TTC549 (cell line): ENCODE results near the gene ST6GALNAC3.
"Not testable (repeated sequence)": the region's sequence is repeated elsewhere in the genome, so short reads cannot be mapped to it uniquely, and the experiment has no call there.

Experiments
- FAIRE-seq: peaks from 2 replicates; lab custom pipeline; 2012; peaks lifted over from hg19 to GRCh38; lab: Jason Lieb, UNC

Gene ST6GALNAC3

DNA sequence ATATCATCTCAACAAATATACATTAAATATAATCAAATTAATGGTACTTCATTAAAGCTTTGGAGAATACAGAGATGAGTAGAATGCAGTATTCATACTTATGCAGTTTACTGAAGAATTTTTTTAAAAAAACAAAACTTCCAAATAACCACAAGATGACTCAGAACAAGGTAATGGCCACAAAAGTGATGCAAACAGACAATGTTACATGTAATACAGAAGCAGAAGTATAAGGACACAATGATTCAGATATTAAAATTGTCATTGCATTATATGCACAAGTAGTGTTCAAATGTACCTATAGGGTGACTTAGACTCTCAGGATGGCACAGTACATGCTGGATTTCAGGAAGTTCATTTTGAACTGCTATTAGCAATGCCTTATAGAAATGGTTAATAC lies 565.5 kb downstream of the ST6GALNAC3 start:
- no peak for FAIRE-seq

DNA sequence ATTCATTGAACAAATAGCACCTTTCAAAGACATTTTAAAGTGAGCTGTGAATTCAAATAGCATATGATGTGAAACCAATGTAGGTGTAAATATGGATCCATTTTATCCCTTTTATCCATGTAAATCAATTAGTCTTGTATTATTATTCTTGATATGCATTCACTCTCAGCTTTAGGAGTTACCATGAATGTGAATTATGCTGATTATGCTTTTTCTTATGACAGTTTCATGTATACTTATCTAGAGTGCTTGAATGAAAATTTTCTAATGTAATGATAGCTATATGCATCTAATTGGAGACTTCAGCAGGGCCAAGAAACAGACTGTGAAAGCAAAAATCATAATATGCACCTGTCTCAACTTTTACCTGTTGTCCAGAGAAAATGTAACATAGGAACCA lies 566.2 kb downstream of the ST6GALNAC3 start:
- FAIRE-seq: no peak

DNA sequence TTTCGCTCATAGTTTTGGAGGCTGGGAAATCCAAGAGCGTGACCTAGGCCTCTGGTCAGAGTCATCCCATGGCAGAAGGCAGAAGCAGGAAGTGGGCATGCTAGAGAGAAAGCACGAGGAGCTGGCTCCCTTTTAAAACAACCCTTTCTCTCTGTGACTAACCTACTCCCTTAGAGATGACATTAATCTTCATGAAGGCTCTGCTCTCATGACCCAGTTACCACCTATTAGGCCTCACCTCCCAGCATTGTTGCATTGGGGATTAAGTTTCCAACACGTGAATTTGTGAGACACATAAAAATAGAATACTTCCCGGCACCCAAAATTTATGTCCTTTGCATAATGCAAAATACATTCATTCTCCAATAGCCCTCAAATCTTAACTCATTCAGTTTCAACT lies 569.6 kb downstream of the ST6GALNAC3 start:
- FAIRE-seq: no peak

DNA sequence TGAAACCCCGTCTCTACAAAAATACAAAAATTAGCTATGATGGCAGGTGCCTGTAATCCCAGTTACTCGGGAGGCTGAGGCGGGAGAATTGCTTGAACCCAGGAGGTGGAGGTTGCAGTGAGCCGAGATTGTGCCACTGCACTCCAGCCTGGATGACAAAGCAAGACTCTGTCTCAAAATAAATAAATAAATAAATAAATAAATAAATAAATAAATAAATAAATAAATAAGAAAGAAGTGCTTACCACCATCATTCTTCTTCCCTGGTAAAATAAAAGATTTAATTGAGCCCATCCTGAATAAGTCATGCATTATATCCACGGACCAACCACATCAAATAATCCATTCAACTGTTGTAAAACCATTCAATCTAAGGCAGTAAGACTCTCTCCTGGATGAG lies 578.3 kb downstream of the ST6GALNAC3 start:
- FAIRE-seq: not testable (repeated sequence)

DNA sequence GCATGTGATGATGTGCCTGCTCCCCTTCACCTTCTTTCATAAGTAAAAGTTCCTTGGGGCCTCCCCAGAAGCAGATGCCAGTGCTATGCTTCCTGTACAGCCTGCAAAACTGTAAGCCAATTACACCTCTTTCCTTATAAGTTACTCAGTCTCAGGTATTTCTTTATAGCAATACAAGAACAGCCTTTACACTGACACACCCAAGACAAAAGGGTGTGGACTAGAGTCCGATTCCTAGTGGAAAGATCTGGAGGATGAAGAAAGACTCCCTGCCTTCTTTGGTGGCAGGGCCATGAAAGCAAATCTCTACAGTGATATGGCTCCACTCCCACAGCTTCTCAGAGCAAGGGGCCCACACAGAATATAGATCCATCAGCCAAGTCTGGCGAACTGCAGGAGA lies 583.1 kb downstream of the ST6GALNAC3 start:
- FAIRE-seq: no peak

DNA sequence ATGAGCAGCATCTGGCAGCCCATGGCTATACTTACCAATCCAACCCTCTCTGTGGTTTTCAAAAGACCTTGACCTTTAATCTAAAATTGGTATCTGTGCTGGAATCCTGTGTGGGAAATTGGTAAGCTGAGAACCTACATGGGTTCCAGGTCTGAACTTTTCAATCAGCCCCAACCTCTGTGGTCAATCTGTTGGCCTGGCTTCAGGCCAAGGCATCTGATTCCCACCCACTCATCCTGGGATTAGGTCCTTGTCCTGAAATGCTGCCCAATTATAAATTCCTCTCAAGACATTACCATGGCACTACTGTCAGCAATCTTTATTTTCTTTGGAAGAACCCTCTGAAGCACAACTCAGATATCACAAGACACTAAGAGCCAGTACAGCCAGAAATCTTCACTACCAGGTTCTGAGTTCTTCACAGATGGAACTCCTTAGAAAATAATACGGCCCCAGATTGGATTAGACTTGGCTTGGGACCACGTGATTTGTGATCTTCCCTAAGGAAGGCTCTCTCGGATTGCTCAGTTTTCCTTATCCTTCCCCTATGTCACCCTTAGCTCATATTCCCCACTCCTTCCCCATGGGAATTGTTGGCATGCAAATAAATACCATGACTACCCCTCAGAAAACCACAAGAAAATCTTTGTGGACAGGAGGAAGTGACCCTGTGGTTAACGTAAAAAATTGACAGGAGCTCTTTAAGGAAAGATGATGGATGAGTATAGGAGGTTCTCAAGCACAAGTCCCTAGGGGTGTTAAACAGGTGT lies 584.8 kb downstream of the ST6GALNAC3 start:
- no peak for FAIRE-seq

DNA sequence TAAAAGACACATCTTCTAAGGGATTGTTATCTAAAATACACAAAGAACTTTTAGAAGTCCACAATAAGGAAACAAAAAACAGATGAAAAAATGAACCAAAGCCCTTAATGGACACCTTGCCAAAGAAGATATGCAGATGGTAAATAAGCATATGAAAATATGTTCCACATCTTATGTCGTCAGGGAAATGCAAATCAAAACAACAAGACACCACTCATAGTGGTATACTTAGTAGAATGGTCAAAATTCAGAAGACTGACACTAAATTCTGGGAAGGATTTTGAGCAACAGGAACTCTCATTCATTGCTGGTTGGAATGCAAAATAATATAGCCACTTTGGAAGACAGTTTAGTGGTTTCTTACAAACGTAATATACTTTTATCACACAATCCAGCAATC lies 587.0 kb downstream of the ST6GALNAC3 start:
- FAIRE-seq: no peak

DNA sequence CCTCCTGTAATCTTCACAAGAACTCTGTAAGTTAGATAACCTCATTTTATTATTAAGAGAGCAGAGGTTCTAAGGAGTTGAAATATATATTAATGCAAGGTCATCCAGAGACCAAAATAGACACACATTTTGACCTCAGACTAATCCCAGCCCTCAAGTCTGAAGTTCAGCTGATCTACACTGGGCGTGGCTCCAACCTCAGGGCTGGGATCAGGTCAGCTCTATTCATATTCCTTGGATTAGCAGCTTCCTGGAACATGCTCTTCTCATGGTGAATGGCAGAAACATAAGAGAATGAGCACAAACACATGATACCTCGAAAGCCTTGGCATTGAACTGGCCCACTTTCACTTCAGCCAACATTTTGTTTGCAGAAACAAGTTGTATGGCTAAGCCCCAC lies 592.0 kb downstream of the ST6GALNAC3 start:
- FAIRE-seq: no peak

DNA sequence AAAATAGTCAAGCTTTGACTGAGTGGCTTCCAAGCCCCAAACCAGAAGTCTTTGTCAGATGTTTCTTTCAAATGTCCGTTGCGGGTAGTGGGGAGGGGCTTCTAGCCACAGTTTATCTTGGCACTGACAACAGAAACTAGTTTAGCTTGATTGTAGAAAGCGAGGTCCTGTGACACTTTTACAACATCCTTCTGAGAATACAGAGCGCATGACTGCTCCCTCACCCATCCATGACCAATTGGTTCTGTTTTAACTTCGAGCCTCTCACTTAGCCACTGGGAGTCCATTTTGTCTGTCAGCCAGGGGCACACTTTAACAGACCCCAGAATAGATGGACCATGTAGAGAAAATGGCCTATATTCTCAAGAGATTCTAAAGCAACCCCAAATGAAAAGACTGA lies 593.5 kb downstream of the ST6GALNAC3 start:
- FAIRE-seq: no peak

DNA sequence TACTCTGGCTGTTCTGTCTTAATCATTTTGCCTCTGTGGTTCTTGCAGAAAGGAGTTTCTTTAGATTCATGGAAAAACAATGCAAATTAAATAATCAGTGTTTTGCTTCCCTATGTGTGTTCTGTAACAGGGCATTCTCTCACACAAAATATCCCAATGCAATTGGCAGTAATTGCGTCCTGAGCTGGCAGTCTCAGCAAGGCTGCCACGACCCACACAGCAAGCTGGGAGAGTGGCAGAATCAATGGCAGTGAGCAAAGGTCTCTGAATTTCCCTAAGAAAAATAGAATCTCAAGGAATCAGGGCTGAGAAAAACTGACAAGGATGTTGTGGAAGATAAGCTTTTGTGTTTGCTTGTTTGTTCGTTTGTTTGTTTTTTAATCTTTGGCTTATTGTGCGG lies 594.6 kb downstream of the ST6GALNAC3 start:
- no peak for FAIRE-seq

DNA sequence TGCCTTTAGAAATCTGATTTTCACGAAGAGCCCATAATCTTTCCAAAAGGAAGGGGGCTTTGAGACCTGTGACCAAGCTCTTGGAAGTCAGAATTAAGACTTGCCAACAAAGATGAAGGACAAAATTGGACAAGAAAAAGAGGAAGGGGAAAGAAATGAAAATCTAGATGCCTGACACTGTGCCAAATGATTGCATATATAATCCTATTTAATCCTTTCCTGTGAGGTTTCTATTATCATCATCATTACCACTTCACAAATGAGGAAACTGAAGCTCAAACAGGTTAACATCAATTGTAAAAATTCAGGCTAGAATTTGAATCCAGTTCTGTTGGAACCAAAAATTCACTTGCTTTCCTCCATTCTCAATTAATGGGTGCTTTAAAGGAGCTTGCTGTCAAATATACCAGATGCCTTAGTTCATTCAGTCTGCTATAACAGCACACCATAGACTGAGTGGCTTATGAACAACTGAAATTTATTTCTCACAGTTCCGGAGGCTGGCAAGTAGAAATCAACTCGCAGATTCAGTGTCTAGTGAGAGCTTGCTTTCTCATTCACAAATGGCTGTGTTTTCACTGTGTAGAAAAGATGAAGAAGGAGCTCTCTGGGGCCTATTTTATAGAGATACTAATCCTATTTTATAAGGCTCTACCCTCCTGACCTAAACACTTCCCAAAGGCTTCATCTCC lies 595.2 kb downstream of the ST6GALNAC3 start:
- no peak for FAIRE-seq

DNA sequence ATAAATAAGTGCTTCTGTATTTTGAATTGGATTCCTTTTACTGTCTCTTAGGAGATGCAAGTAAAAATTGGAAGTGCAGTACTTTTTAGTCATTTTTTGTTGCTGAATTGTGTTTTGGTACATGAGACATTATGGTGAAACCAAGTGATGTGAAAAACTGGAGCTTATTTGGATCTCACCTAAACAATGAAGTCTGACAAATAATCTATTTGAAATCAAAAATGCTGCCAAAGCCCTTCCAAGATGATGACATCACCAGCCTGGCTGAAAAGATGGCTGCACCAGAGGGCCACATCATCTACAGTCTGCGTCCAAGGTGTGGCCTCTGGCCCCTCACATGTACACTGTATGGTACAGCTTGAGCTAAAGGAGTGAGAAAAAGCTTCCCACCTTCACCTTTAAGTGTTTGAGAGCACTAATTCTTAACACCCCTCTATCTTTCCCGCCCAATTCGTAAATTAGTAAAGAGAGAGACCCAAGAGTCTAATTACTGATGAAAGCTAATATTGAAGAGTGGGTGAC lies 600.2 kb downstream of the ST6GALNAC3 start:
- no peak for FAIRE-seq

DNA sequence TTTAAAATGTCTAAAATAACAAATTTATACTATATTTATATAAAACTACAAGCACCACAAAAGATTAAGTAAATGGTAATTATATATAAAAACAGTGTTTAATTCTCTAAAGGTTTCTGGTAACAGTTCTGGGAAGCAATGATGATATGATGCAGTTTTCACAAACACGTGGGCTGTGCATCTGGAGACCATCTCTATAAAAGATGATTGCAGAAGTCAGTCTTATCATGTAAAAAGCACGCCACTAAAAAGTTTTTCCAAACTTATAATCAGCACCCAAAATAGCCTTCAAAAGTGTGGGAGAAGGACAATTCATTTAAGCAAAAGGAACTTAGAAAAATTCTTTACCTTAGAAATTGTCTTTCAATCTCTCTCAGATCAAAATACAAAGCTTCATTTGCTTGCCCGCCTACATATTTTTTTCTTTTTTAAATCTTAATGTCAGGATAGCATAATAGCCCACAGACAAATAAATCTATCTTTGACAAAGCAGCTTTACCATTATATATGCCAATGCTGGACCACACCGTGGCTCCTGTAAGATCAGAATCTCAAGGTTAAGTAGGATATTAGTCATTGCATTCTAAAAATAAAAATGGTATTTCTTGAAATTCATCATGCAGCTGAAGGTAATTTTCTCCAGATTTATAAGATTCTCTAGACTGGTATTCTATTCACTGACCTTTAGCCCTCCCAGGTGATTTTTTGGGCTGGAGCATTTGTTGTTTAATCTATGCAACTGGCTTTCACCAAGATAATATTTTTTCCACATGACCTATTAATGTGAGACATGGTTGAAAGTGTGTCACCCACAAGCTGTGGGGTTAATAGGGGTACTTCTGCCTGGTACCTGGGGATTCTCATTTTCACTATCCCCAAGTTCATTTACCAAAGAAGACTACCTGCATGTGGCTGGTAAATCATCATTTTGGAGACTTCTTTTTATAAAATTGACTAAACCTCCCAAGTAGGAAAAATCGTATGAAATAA lies 603.2 kb downstream of the ST6GALNAC3 start:
- FAIRE-seq: no peak

DNA sequence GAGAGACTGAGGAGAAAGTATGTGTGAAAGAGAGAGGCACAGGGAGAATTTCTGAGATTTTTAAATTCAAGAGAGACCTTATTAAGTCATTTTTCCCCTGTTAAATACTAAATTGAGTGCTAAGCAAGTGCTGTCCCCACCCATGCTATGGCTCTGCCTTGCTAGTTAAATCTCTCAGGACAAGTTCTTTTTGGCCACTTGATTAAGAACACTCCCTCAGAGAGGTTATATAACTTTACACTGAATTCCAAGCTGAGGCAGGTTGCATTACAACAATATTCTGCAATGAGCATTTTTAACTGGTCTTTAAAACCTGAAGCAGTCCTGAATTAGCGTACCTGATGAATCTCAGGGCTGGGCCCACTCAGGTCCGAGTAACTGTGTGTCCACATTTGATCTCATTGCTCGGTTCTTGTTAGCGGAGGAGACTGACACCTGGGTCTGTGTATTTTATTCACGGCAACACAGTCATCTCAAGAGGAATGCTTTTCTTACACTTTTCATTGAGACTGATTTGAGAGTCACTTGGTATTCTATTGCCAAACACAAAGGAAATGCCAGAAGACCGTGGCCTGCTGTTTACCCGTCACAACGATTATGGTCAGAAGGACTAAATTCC lies 605.1 kb downstream of the ST6GALNAC3 start:
- no peak for FAIRE-seq

DNA sequence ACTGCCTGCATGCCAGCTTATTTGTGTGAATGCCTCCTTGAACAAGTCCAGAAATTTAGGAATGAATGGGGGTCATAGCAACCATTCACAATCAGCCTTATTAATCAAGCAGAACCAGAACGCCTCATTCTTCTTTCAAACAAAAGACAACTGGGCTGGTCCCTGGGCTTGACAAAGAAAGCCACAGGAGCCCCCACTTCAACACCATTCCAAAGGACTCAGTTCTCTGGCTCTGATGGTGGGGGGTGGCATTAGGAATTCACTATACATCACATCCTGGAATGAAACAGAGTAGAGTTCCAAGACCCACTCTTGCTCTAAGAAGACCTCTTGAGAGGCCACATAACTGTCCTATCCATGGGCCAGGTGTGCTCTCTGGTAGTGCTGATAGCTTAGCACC lies 606.1 kb downstream of the ST6GALNAC3 start:
- FAIRE-seq: no peak

DNA sequence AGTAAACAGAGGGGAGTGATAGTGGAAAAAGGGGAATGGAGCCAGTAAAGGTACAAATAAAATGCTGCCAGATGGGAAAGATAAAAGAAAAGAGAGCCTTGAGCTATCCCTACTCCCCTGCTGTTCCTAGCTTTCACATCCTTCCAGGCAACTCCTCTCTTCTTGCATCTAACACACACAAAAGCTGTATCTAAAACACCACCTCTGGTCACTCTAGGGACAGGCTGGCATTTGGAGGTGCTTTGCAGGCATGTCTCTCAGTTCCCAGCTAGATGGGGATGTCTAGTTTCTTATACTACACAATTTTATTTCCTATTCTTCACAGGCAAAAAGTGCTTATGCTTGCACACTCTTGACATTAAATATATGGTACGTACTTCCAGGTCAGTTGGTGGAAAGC lies 607.6 kb downstream of the ST6GALNAC3 start:
- FAIRE-seq: no peak
